PC-3 (cell line): ENCODE results near the gene ANKS1B. TPM values are rescaled to one million over a fixed set of nuclear protein-coding genes. Genes with fewer than 3 reads are reported as not detected.

Experiments
- ATAC-seq: fragments of 200-7000 bp; cut with Tn5 transposase; 2 replicates; pipeline ENCODE4 v1.9.1; 2020; ENCODE audit warnings: mild to moderate bottlenecking, moderate library complexity
- BruUV-seq: library from RNA; stranded (reverse); fragments of 400-500 nt; replicated peaks from 2 replicates; lab custom pipeline; 2021; lab: Mats Ljungman, UMichigan
- CTCF ChIA-PET: fragments of 300-600 bp; sonication (Branson Sonifier 250); formaldehyde crosslinking; loops from one replicate; lab custom pipeline; 2022; ENCODE audit warnings: antibody characterized with exemption; lab: Charles Lee
- POLR2A ChIA-PET: fragments of 300-600 bp; sonication (Branson Sonifier 250); formaldehyde crosslinking; loops from one replicate; lab custom pipeline; 2022; ENCODE audit warnings: antibody characterized with exemption; ENCODE audit not compliant: unreplicated experiment; lab: Charles Lee
- DNase-seq: peaks from one replicate; pipeline ENCODE4 v3.0.0-alpha.2; 2015
- H2AFZ ChIP-seq: fragments of 300-600 bp; sonication (generic); 2 replicates; pipeline ENCODE4 v1.6.0; 2016; ENCODE audit warnings: antibody characterized with exemption, low read length
- H3F3A ChIP-seq: fragments of 300-600 bp; sonication (generic); one replicate; pipeline ENCODE4 v1.6.0; 2017; ENCODE audit warnings: antibody characterized with exemption, low read length, control low read depth, mild to moderate bottlenecking; ENCODE audit not compliant: unreplicated experiment
- H3K27ac ChIP-seq: fragments of 300-600 bp; sonication (generic); 2 replicates; pipeline ENCODE4 v1.5.1; 2016; ENCODE audit warnings: mild to moderate bottlenecking, low read length
- H3K27me3 ChIP-seq: fragments of 300-600 bp; sonication (generic); 2 replicates; pipeline ENCODE4 v1.6.1; 2016; ENCODE audit warnings: low read length, mixed read lengths
- H3K36me3 ChIP-seq: fragments of 300-600 bp; sonication (generic); 2 replicates; pipeline ENCODE4 v1.6.1; 2016; ENCODE audit warnings: low read depth, mixed run types, low read length, mixed read lengths
- H3K4me1 ChIP-seq: fragments of 300-600 bp; sonication (generic); 2 replicates; pipeline ENCODE4 v1.5.1; 2016; ENCODE audit warnings: low read length; ENCODE audit not compliant: insufficient read depth
- H3K4me2 ChIP-seq: fragments of 300-600 bp; sonication (generic); 2 replicates; pipeline ENCODE4 v1.6.0; 2016; ENCODE audit warnings: low read length
- H3K4me3 ChIP-seq: fragments of 300-600 bp; sonication (generic); 2 replicates; pipeline ENCODE4 v1.5.1; 2016; ENCODE audit warnings: mild to moderate bottlenecking, low read length, mixed read lengths
- H3K79me2 ChIP-seq: fragments of 300-600 bp; sonication (generic); 2 replicates; pipeline ENCODE4 v1.6.1; 2017; ENCODE audit warnings: low read length, mixed read lengths
- H3K9ac ChIP-seq: fragments of 300-600 bp; sonication (generic); 2 replicates; pipeline ENCODE4 v1.6.0; 2016; ENCODE audit warnings: mild to moderate bottlenecking, low read length
- H3K9me2 ChIP-seq: fragments of 300-600 bp; sonication (generic); replicated peaks from 2 replicates; pipeline ENCODE4 v1.6.1; 2016; ENCODE audit warnings: mixed run types, low read length, mixed read lengths
- H3K9me3 ChIP-seq: fragments of 300-600 bp; sonication (generic); 2 replicates; pipeline ENCODE4 v1.6.1; 2016; ENCODE audit warnings: low read length, mixed read lengths
- H4K20me1 ChIP-seq: fragments of 300-600 bp; sonication (generic); 2 replicates; pipeline ENCODE4 v1.6.1; 2016; ENCODE audit warnings: low read length, mixed read lengths
- CTCF ChIP-seq: fragments of 300-600 bp; sonication (generic); conservative IDR thresholded peaks from 2 replicates; pipeline ENCODE4 v1.5.1; 2017; ENCODE audit warnings: antibody characterized with exemption, low read depth, mild to moderate bottlenecking, low read length
- EZH2 ChIP-seq: fragments of 300-600 bp; sonication (generic); IDR thresholded peaks from one replicate; pipeline ENCODE4 v1.6.1; 2017; ENCODE audit warnings: antibody characterized with exemption, mild to moderate bottlenecking, low read length; ENCODE audit not compliant: unreplicated experiment
- EZH2phosphoT487 ChIP-seq: fragments of 300-600 bp; sonication (generic); IDR thresholded peaks from 2 replicates; pipeline ENCODE4 v1.6.1; 2018; ENCODE audit warnings: mild to moderate bottlenecking, antibody characterized with exemption, low read length, borderline replicate concordance
- intact Hi-C: fragments of 100-400 bp; cut with micrococcal nuclease; formaldehyde crosslinking; loops from 2 replicates; pipeline ENCODE4 v1.9.0; 2023
- total RNA-seq: library from RNA; depleted of rRNA; stranded (reverse); fragments of >200 nt; gene quantifications from 2 replicates; pipeline ENCODE4 v1.2.3, GENCODE V29; 2014

ANKS1B gene
- total RNA-seq, 1 experiment from 2014 or later: 0.07 TPM

- ChIA-PET POLR2A (no interaction called here), CTCF (no interaction called here)
- Histone ChIP-seq H4K20me1 (no peaks in the 10 kb centered on the region), H3K9me3 (no peaks in the 10 kb centered on the region), H3K79me2 (no peaks in the 10 kb centered on the region), H3K4me1 (no peaks in the 10 kb centered on the region), H3K27ac (no peak overlapping the region), H3K4me2 (no peak overlapping the region), H3K36me3 (no peaks in the 10 kb centered on the region), H2AFZ (no peak overlapping the region), H3K4me3 (no peak overlapping the region), H3K9me2 (no peaks in the 10 kb centered on the region), H3F3A (no peaks in the 10 kb centered on the region), H3K9ac (no peak overlapping the region), H3K27me3 (peaks cover 21% of the 10 kb centered on the region; the same call in 1 of the 2 replicates)
- TF ChIP-seq CTCF (no peak), EZH2phosphoT487 (no peak), EZH2 (no peak)
- ATAC-seq (no peak), DNase-seq (no peak)
- intact Hi-C loops: no loop called here
- BruUV-seq: no TSS peak
Measured at GRCh38 chr12:99066726-99067125, 918.0 kb downstream of the ANKS1B start.

- intact Hi-C loops: no loop called here
- ChIA-PET CTCF (no interaction called here), POLR2A (no interaction called here)
- Histone ChIP-seq H3K4me3 (no peak overlapping the region), H3K9ac (no peak overlapping the region), H3K27me3 (peaks cover 28% of the 10 kb centered on the region; the same call in 1 of the 2 replicates), H2AFZ (no peak overlapping the region), H3K4me1 (no peaks in the 10 kb centered on the region), H3K4me2 (no peak overlapping the region), H3F3A (no peaks in the 10 kb centered on the region), H3K27ac (no peak overlapping the region), H3K9me3 (no peaks in the 10 kb centered on the region), H4K20me1 (no peaks in the 10 kb centered on the region), H3K9me2 (no peaks in the 10 kb centered on the region), H3K36me3 (no peaks in the 10 kb centered on the region), H3K79me2 (no peaks in the 10 kb centered on the region)
- ATAC-seq (no peak), DNase-seq (no peak)
- TF ChIP-seq CTCF (no peak), EZH2 (no peak), EZH2phosphoT487 (no peak)
- BruUV-seq: no TSS peak
Measured at GRCh38 chr12:99063182-99063581, 921.6 kb downstream of the ANKS1B start.

- Histone ChIP-seq H3K79me2 (no peaks in the 10 kb centered on the region), H3K27ac (no peak overlapping the region), H3K27me3 (peaks cover 28% of the 10 kb centered on the region; the same call in 1 of the 2 replicates), H3K4me2 (no peak overlapping the region), H3K9me2 (no peaks in the 10 kb centered on the region), H3K4me3 (no peak overlapping the region), H3K9ac (no peak overlapping the region), H3K36me3 (no peaks in the 10 kb centered on the region), H3K9me3 (no peaks in the 10 kb centered on the region), H2AFZ (no peak overlapping the region), H3F3A (no peaks in the 10 kb centered on the region), H4K20me1 (no peaks in the 10 kb centered on the region), H3K4me1 (no peaks in the 10 kb centered on the region)
- no TSS peak for BruUV-seq
- CTCF ChIA-PET: no interaction called here
- intact Hi-C loops: no loop called here
- DNase-seq: peak; percentile 12
- TF ChIP-seq CTCF (no peak), EZH2 (no peak), EZH2phosphoT487 (no peak)
- no peak for ATAC-seq
- POLR2A ChIA-PET: no interaction called here
Measured at GRCh38 chr12:99059824-99060511, 924.8 kb downstream of the ANKS1B start.
